ENCODE results near the gene C1QB.
A peak's percentile ranks its signal among the peaks of the same experiment; 100 is the strongest.

C1QB gene, protein sequence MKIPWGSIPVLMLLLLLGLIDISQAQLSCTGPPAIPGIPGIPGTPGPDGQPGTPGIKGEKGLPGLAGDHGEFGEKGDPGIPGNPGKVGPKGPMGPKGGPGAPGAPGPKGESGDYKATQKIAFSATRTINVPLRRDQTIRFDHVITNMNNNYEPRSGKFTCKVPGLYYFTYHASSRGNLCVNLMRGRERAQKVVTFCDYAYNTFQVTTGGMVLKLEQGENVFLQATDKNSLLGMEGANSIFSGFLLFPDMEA

GRCh38 chr1:22652881-22653316, at the start of gene C1QB:
Gene C1QB, plus strand, starts transcription at chr1:22653236. Its CDS starts 6,227 bp downstream, at chr1:22659463.
- DNase-seq (ENCODE audit: low spot score) = peak; percentile 74

GRCh38 chr1:22606161-22606560, 46.9 kb upstream of the C1QB start:
- DNase-seq (ENCODE audit: low spot score) = no peak

- no peak for DNase-seq (ENCODE audit: low spot score)
Measured at GRCh38 chr1:22607154-22607553, 45.9 kb upstream of the C1QB start.

DNA sequence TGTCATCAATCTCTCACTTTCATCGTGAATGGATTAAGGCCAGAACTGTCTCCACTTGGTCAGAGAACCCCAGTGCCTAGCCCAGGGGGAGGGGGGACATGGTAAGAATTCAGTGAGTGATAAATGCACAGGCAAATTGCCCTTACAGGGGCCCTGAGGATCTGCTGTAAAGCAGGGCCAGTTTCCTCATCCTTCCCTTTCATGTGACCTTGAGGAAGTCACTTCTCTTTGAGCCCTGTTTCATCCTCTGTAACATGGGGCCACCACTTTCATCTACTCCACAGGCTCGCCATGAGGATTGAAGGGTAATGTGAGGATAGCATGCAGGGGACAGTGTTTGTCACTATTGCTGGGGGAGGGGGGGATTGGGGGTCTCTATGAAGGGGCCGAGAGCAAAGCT, 44.7 kb upstream of the C1QB start:
- no peak for DNase-seq (ENCODE audit: low spot score)

GRCh38 chr1:22609291-22609690, 43.7 kb upstream of the C1QB start:
- no peak for DNase-seq (ENCODE audit: low spot score)

DNA sequence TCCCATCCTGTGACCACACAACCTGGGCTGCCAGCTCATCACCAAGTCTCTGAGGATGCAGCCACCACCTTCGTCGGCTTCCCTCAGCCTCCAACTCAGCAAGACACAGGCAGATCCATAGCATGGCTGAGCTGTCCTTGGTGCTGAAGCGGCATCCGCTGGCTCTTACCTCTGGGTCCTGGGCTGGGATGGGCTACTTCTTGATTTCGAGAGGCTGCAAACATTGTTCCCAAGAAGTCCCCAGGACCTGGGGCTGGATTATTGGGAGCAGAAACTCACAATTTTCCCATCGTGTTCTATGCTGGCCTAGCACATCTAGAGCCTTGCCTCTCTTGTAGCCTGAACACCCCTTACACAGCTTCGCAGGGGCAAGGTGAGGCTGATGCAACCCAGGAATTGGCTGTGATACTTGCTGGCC, 41.5 kb upstream of the C1QB start:
- DNase-seq (ENCODE audit: low spot score) = peak; percentile 18

DNA sequence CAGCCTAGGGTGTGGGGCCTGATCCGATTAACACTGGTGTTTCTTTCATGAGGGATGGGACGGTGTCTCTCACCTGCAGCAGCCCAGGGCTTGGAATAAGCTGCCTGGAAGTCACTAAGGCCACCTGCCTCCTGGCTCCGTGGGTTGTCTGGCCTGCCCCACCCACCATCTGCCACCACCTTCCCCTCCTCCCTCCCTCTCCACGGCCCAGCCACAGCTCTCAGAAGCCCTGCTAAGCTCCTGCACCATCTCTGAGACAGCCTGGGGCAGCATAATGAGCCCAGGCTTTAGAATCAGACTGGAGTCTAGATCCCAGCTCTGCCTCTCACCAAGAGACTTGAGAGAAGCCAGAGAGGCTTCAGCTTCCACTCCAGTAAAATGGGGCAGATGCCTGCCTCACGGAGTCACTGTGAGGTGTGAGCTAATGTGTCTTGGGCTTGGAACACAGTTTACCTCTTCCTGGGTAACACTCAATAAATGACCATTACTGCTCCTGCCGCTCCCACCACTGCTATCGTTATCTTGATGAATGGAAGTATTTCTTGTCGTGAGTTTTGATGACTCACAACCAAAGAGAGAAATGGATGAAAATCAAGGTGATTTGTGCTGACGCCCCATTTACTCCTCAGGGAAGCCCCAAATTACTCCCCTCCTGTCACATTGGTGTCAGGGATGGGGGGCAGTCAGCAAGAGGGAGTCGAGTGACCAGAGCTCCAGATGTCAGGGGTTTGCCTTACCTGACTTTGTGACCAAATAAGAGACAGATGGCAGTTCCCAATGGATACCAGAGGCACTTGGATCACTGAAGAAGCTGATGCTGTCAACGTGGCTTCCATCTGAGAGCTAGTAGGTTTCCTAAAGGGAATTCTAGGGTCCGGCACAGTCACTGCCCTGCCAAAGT, 40.1 kb upstream of the C1QB start:
- no peak for DNase-seq (ENCODE audit: low spot score)

- no peak for DNase-seq (ENCODE audit: low spot score)
Measured at GRCh38 chr1:22613572-22613918, 39.5 kb upstream of the C1QB start.

DNA sequence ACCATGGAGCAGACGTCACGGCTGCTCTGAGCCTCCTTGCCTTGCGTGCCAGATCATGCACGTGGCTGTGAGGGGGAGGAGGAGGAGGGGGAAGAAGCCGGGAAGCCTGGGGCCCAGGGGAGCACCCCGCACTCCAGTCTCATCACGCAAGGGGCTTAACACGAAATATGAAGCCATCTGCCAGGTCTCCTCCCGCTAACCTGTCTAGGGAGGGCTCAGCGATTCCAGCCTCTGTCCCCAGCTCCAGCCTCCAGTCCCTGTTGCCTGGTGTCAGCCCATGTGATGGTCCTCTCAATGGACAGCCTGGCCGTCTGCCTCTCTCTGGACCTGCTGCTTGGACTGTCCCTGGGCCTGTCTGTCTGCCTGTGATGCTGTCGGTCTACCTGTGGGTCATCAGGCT, 39.1 kb upstream of the C1QB start:
- DNase-seq (ENCODE audit: low spot score) = no peak

DNA sequence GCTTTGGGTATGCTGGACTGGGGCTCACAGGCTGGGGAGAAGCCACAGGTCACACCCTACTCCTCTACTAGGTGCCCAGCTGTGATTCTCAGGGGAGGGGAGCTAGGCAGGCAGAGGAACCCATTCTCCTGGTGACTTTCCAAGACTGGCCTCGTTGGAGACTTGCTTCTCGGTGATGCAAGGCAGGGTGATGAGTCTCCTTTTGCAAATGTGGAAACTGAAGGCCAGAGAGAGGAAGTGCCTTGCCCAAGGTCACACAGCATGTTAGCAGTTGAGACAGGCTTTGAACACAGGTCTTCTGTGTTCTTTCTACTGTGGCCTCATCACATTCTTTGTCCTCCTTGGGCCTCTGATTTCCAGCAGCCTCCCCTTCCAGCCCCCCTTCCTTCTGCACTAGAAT, 37.1 kb upstream of the C1QB start:
- DNase-seq (ENCODE audit: low spot score) = no peak

GRCh38 chr1:22616571-22616970, 36.5 kb upstream of the C1QB start:
- DNase-seq (ENCODE audit: low spot score) = no peak

DNA sequence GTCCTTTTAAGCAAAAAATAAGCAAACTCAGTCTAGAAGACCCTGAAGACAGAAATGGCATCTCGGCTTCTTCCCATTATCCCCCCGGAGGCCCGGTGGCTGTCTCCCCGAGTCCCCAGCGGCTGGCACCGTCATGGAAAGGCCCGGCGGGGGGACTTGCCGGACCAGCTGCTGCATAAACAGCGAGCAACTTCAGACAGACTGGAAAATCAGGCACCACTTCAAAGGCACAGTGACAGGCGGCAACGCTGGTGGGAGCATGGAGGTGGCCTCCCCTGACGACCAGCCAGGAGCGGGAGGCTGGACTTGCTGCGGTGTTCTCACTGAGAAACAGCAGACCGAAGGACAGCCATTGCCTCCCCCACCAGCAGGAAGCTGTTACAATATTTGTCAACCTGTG, 35.0 kb upstream of the C1QB start:
- DNase-seq (ENCODE audit: low spot score) = no peak

DNA sequence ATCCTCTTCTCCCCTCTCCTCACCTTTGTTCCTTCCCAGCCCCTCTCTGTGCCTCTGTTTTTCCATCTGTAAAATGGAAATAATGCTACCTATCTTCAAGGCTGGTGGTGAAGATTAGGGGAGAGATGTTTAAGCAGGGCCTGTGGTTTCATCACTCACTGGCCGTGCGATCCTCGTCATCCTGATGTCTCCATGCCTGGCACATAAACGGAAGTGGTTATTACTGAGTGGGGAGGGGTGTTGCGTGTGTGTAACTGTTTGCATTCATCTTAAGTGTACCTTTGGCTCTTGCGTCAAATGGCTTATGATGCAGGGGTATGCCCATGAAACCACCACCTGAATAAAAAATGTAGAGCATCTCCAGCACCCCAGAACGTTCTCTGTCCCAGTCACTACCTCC, 33.8 kb upstream of the C1QB start:
- DNase-seq (ENCODE audit: low spot score) = no peak

DNA sequence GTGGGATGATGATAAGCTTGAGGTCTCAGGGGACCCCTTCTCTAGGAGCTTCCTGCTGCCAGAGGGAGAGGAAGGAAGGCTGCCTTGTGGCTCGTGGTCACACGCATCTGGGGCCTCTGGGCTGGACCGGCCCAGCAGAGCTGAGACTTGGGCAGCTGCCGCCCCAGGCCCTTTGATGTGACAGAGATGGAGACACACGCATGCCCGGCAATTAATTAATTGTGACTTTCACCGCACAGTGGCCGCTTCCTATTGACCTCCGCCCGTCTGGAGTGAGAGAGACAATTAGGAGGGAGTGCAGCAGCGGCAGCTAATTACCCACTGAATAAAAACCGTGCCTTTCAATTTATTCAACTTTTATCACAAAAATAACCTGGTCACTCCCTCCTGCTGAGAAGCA, 33.2 kb upstream of the C1QB start:
- no peak for DNase-seq (ENCODE audit: low spot score)

GRCh38 chr1:22621761-22622160, 31.3 kb upstream of the C1QB start:
- no peak for DNase-seq (ENCODE audit: low spot score)

GRCh38 chr1:22625262-22625925, 27.6 kb upstream of the C1QB start:
- no peak for DNase-seq (ENCODE audit: low spot score)

DNA sequence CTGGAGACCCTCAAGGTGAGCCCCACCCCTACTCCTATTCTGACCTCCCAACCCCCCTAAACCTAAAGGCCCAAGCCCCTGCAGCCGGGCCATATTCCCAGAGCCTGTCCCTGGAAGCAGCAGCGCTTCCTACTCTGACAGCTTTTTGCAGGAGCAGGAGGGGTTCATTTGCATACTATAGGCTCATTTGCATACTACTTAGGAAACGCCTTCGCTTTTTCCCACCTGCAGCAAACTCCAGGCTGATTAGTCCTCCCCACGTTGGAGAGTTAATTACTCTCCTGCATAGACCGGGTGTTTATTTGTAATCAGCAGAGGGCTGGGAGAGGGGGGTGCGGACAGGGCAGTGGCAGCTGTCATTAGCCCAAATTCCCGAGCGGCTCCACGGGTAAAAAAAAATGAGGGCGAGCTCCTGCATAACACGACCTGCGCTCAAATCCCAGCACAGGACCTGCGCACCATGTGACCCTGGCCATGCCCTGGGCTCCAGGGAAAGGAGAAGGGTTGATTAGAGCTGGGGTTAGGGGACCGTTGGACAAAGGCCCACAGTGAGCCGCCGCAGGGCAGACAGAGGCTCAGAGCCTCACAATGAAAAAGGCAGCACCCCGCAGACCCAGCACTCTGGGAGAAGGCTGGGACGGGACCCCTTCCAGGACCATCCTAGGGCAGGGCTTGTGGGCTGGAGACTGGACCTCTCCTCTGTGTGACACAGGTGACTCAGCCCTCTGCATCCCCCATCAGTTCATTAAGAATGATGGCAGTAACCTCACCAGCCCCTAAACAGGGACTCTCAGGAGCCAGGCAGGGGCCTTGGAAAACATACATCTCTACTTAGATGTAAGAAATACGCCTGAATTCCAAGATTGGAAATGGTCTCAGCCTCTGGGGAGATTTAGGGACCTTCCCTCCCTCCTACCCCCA, 26.5 kb upstream of the C1QB start:
- DNase-seq (ENCODE audit: low spot score) = no peak

DNA sequence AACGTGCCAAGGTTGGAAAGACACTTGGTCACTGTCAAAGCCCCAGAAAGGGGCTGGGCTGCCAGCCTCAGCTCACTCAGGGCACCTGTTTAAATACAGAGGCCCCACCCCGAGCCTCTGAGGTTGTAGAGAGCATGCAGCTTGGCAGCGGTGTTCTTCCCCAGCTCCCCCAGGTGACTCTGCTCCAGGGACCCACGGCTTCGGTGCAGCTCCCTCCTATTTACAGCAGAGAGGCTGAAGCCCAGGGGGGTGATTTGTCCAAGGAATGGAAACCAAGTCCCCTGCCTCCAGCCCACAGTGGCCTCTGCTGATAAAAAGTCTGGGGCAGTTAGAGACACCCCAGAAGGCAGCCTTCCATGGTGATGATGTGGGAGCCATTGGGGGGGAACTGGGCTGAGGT, 25.7 kb upstream of the C1QB start:
- DNase-seq (ENCODE audit: low spot score) = no peak

- no peak for DNase-seq (ENCODE audit: low spot score)
Measured at GRCh38 chr1:22628698-22629444, 24.2 kb upstream of the C1QB start.

- DNase-seq (ENCODE audit: low spot score) = no peak
Measured at GRCh38 chr1:22629886-22630285, 23.1 kb upstream of the C1QB start.

Data from Ammon's horn (tissue), 1 donor.